ENCODE data around the gene CRIP1. TPM values are rescaled to one million over a fixed set of nuclear protein-coding genes. Genes with fewer than 3 reads are reported as not detected.

The CRIP1 gene
- polyA plus RNA-seq (2013), result 146 TPM

- POLR2A ChIA-PET, result interaction anchor here (0.7 to 1.4 kb wide), 3 partner anchors 15 to 55 kb away, joined by 3 to 4 read pairs (median 3); no protein-coding TSS in a partner anchor
- peak within 1 kb of the TSS in 1 of 2 experiments; percentile 49 for H3K27ac ChIP-seq (ENCODE audit: insufficient read depth in 1 of 2, low read depth in 1 of 2, low read length in 2 of 2, poor library complexity in 1 of 2, severe bottlenecking in 2 of 2)
- peaks cover 0 to 90% (median 74%) of the 10 kb centered on the region in 4 experiments for H3K4me1 ChIP-seq (ENCODE audit: control extremely low read depth in 1 of 4, control insufficient read depth in 4 of 4, insufficient read depth in 4 of 4, low read length in 3 of 4)
- WGBS (ENCODE audit: insufficient coverage), result 5% methylated on average over 52 of the region's 56 CpGs
- peaks cover 0 to 42% (median 7%) of the 10 kb centered on the region in 5 experiments for H3K27me3 ChIP-seq (replicated peaks in 2 of 5; ENCODE audit: control insufficient read depth in 4 of 5, insufficient read depth in 5 of 5, low read length in 4 of 5)
- CTCF ChIA-PET, result interaction anchor here (0.7 to 7.4 kb wide), 10 partner anchors 16 to 121 kb away, joined by 3 to 77 read pairs (median 4); no protein-coding TSS in a partner anchor
- no peaks in the 10 kb centered on the region for H3K9me3 ChIP-seq (ENCODE audit: control extremely low read depth in 1 of 5, control insufficient read depth in 4 of 5, insufficient read depth in 2 of 5, low read depth in 1 of 5, low read length in 4 of 5)
- peak within 1 kb of the TSS; percentile 37 to 81 (median 61) for H3K4me3 ChIP-seq (ENCODE audit: control insufficient read depth in 1 of 7, extremely low read depth in 1 of 7, insufficient read depth in 4 of 7, low read depth in 2 of 7, low read length in 6 of 7)
- H3K36me3 ChIP-seq (ENCODE audit: control insufficient read depth in 4 of 4, insufficient read depth in 4 of 4, low read length in 3 of 4), result no peaks in the 10 kb centered on the region
- no peak for DNase-seq
These were observed at the start of gene CRIP1 for GRCh38 chr14:105486163-105486973. CRIP1 (plus strand) TSS chr14:105486886; CDS start chr14:105487260, 374 bp downstream.

- WGBS (ENCODE audit: insufficient coverage), result 96% methylated on average over 27 of the region's 31 CpGs
- ChIA-PET CTCF (interaction anchor here (0.7 to 3.7 kb wide), 7 partner anchors 8 to 49 kb away, joined by 3 to 11 read pairs (median 3); no protein-coding TSS in a partner anchor), POLR2A (no interaction called here)
- Histone ChIP-seq H3K4me3 (ENCODE audit: control insufficient read depth in 1 of 7, extremely low read depth in 1 of 7, insufficient read depth in 4 of 7, low read depth in 2 of 7, low read length in 6 of 7) (no peak overlapping the region), H3K27me3 (replicated peaks in 2 of 5; ENCODE audit: control insufficient read depth in 4 of 5, insufficient read depth in 5 of 5, low read length in 4 of 5) (no peaks in the 10 kb centered on the region), H3K4me1 (ENCODE audit: control extremely low read depth in 1 of 4, control insufficient read depth in 4 of 4, insufficient read depth in 4 of 4, low read length in 3 of 4) (no peaks in the 10 kb centered on the region), H3K36me3 (ENCODE audit: control insufficient read depth in 4 of 4, insufficient read depth in 4 of 4, low read length in 3 of 4) (peaks cover 2 to 53% (median 25%) of the 10 kb centered on the region in 4 experiments), H3K27ac (ENCODE audit: insufficient read depth in 1 of 2, low read depth in 1 of 2, low read length in 2 of 2, poor library complexity in 1 of 2, severe bottlenecking in 2 of 2) (no peak overlapping the region), H3K9me3 (ENCODE audit: control extremely low read depth in 1 of 5, control insufficient read depth in 4 of 5, insufficient read depth in 2 of 5, low read depth in 1 of 5, low read length in 4 of 5) (peaks cover 0 to 2% (median 0%) of the 10 kb centered on the region in 5 experiments)
- DNase-seq, result no peak
These were observed 49.6 kb upstream of the CRIP1 start for GRCh38 chr14:105436891-105437722.

GRCh38 chr14:105437723-105438500 lies 48.8 kb upstream of the CRIP1 start:
- ChIA-PET POLR2A (no interaction called here), CTCF (interaction anchor here (0.7 to 3.7 kb wide), 6 partner anchors 8 to 35 kb away, joined by 3 to 11 read pairs (median 3); no protein-coding TSS in a partner anchor)
- Histone ChIP-seq H3K4me1 (ENCODE audit: control extremely low read depth in 1 of 4, control insufficient read depth in 4 of 4, insufficient read depth in 4 of 4, low read length in 3 of 4) (no peaks in the 10 kb centered on the region), H3K4me3 (ENCODE audit: control insufficient read depth in 1 of 7, extremely low read depth in 1 of 7, insufficient read depth in 4 of 7, low read depth in 2 of 7, low read length in 6 of 7) (no peak overlapping the region), H3K9me3 (ENCODE audit: control extremely low read depth in 1 of 5, control insufficient read depth in 4 of 5, insufficient read depth in 2 of 5, low read depth in 1 of 5, low read length in 4 of 5) (peaks cover 0 to 2% (median 0%) of the 10 kb centered on the region in 5 experiments), H3K27me3 (replicated peaks in 2 of 5; ENCODE audit: control insufficient read depth in 4 of 5, insufficient read depth in 5 of 5, low read length in 4 of 5) (no peaks in the 10 kb centered on the region), H3K27ac (ENCODE audit: insufficient read depth in 1 of 2, low read depth in 1 of 2, low read length in 2 of 2, poor library complexity in 1 of 2, severe bottlenecking in 2 of 2) (no peak overlapping the region), H3K36me3 (ENCODE audit: control insufficient read depth in 4 of 4, insufficient read depth in 4 of 4, low read length in 3 of 4) (peaks cover 2 to 56% (median 31%) of the 10 kb centered on the region in 4 experiments)
- WGBS (ENCODE audit: insufficient coverage), result 96% methylated on average over 18 of the region's 18 CpGs
- no peak for DNase-seq

GRCh38 chr14:105439179-105439578 lies 47.5 kb upstream of the CRIP1 start:
- no peaks in the 10 kb centered on the region for H3K4me1 ChIP-seq (ENCODE audit: control extremely low read depth in 1 of 4, control insufficient read depth in 4 of 4, insufficient read depth in 4 of 4, low read length in 3 of 4)
- POLR2A ChIA-PET, result no interaction called here
- H3K27me3 ChIP-seq (replicated peaks in 2 of 5; ENCODE audit: control insufficient read depth in 4 of 5, insufficient read depth in 5 of 5, low read length in 4 of 5), result no peaks in the 10 kb centered on the region
- no peak overlapping the region for H3K27ac ChIP-seq (ENCODE audit: insufficient read depth in 1 of 2, low read depth in 1 of 2, low read length in 2 of 2, poor library complexity in 1 of 2, severe bottlenecking in 2 of 2)
- no peak for DNase-seq
- H3K36me3 ChIP-seq (ENCODE audit: control insufficient read depth in 4 of 4, insufficient read depth in 4 of 4, low read length in 3 of 4), result peaks cover 2 to 54% (median 36%) of the 10 kb centered on the region in 4 experiments
- CTCF ChIA-PET, result no interaction called here
- H3K4me3 ChIP-seq (ENCODE audit: control insufficient read depth in 1 of 7, extremely low read depth in 1 of 7, insufficient read depth in 4 of 7, low read depth in 2 of 7, low read length in 6 of 7), result no peak overlapping the region
- WGBS (ENCODE audit: insufficient coverage), result 92% methylated on average over 11 of the region's 11 CpGs
- peaks cover 0 to 2% (median 0%) of the 10 kb centered on the region in 5 experiments for H3K9me3 ChIP-seq (ENCODE audit: control extremely low read depth in 1 of 5, control insufficient read depth in 4 of 5, insufficient read depth in 2 of 5, low read depth in 1 of 5, low read length in 4 of 5)

- no peak overlapping the region for H3K27ac ChIP-seq (ENCODE audit: insufficient read depth in 1 of 2, low read depth in 1 of 2, low read length in 2 of 2, poor library complexity in 1 of 2, severe bottlenecking in 2 of 2)
- DNase-seq, result no peak
- no peaks in the 10 kb centered on the region for H3K4me1 ChIP-seq (ENCODE audit: control extremely low read depth in 1 of 4, control insufficient read depth in 4 of 4, insufficient read depth in 4 of 4, low read length in 3 of 4)
- H3K4me3 ChIP-seq (ENCODE audit: control insufficient read depth in 1 of 7, extremely low read depth in 1 of 7, insufficient read depth in 4 of 7, low read depth in 2 of 7, low read length in 6 of 7), result no peak overlapping the region
- peaks cover 0 to 2% (median 0%) of the 10 kb centered on the region in 5 experiments for H3K9me3 ChIP-seq (ENCODE audit: control extremely low read depth in 1 of 5, control insufficient read depth in 4 of 5, insufficient read depth in 2 of 5, low read depth in 1 of 5, low read length in 4 of 5)
- H3K36me3 ChIP-seq (ENCODE audit: control insufficient read depth in 4 of 4, insufficient read depth in 4 of 4, low read length in 3 of 4), result peaks cover 2 to 57% (median 36%) of the 10 kb centered on the region in 4 experiments
- no peaks in the 10 kb centered on the region for H3K27me3 ChIP-seq (replicated peaks in 2 of 5; ENCODE audit: control insufficient read depth in 4 of 5, insufficient read depth in 5 of 5, low read length in 4 of 5)
- ChIA-PET CTCF (no interaction called here), POLR2A (no interaction called here)
- 92% methylated on average over 30 of the region's 33 CpGs for WGBS (ENCODE audit: insufficient coverage)
These were observed 46.8 kb upstream of the CRIP1 start for GRCh38 chr14:105439710-105440553.

GRCh38 chr14:105440554-105440900 lies 46.2 kb upstream of the CRIP1 start:
- Histone ChIP-seq H3K27ac (ENCODE audit: insufficient read depth in 1 of 2, low read depth in 1 of 2, low read length in 2 of 2, poor library complexity in 1 of 2, severe bottlenecking in 2 of 2) (no peak overlapping the region), H3K4me3 (ENCODE audit: control insufficient read depth in 1 of 7, extremely low read depth in 1 of 7, insufficient read depth in 4 of 7, low read depth in 2 of 7, low read length in 6 of 7) (no peak overlapping the region), H3K9me3 (ENCODE audit: control extremely low read depth in 1 of 5, control insufficient read depth in 4 of 5, insufficient read depth in 2 of 5, low read depth in 1 of 5, low read length in 4 of 5) (no peaks in the 10 kb centered on the region), H3K4me1 (ENCODE audit: control extremely low read depth in 1 of 4, control insufficient read depth in 4 of 4, insufficient read depth in 4 of 4, low read length in 3 of 4) (no peaks in the 10 kb centered on the region), H3K36me3 (ENCODE audit: control insufficient read depth in 4 of 4, insufficient read depth in 4 of 4, low read length in 3 of 4) (peaks cover 2 to 61% (median 36%) of the 10 kb centered on the region in 4 experiments), H3K27me3 (replicated peaks in 2 of 5; ENCODE audit: control insufficient read depth in 4 of 5, insufficient read depth in 5 of 5, low read length in 4 of 5) (no peaks in the 10 kb centered on the region)
- DNase-seq, result no peak
- CTCF ChIA-PET, result no interaction called here
- POLR2A ChIA-PET, result no interaction called here
- 97% methylated on average over 13 of the region's 15 CpGs for WGBS (ENCODE audit: insufficient coverage)
